GM18511 (cell line): Measurements from ENCODE around the gene DAB2IP.
"Not testable (repeated sequence)": the region's sequence is repeated elsewhere in the genome, so short reads cannot be mapped to it uniquely, and the experiment has no call there.

ENCODE experiments used
- ATAC-seq: cut with Tn5 transposase; IDR thresholded peaks from one replicate; pipeline ENCODE4 v1.9.1; 2021; ENCODE audit warnings: mild to moderate bottlenecking, moderate library complexity; ENCODE audit not compliant: unreplicated experiment

The DAB2IP gene

GRCh38 chr9:121651295-121652020 is at the start of gene DAB2IP:
TSS of gene DAB2IP (plus strand) at chr9:121651634. CDS start at chr9:121651776, 142 bp downstream.
- ATAC-seq, result no peak

- ATAC-seq, result no peak
These were observed 48.4 kb upstream of the DAB2IP start for GRCh38 chr9:121603028-121603427.

GRCh38 chr9:121604242-121604641 is 47.2 kb upstream of the DAB2IP start:
- ATAC-seq, result no peak

- no peak for ATAC-seq
These were observed 46.8 kb upstream of the DAB2IP start for GRCh38 chr9:121604654-121605053.

GRCh38 chr9:121607434-121608167 is 43.8 kb upstream of the DAB2IP start:
- ATAC-seq, result no peak

- ATAC-seq, result no peak
These were observed 43.1 kb upstream of the DAB2IP start for GRCh38 chr9:121608168-121608853.

- ATAC-seq, result no peak
These were observed 41.4 kb upstream of the DAB2IP start for GRCh38 chr9:121609822-121610637.

- ATAC-seq, result no peak
These were observed 40.8 kb upstream of the DAB2IP start for GRCh38 chr9:121610638-121610953.

GRCh38 chr9:121612511-121612998 is 38.9 kb upstream of the DAB2IP start:
- ATAC-seq, result no peak

GRCh38 chr9:121613009-121613752 is 38.3 kb upstream of the DAB2IP start:
- no peak for ATAC-seq

- no peak for ATAC-seq
These were observed 35.2 kb upstream of the DAB2IP start for GRCh38 chr9:121616123-121616755.

- ATAC-seq, result no peak
These were observed 32.9 kb upstream of the DAB2IP start for GRCh38 chr9:121618504-121618903.

GRCh38 chr9:121618910-121619309 is 32.5 kb upstream of the DAB2IP start:
- not testable (repeated sequence) for ATAC-seq

GRCh38 chr9:121619545-121620324 is 31.7 kb upstream of the DAB2IP start:
- ATAC-seq, result no peak

GRCh38 chr9:121620325-121620673 is 31.1 kb upstream of the DAB2IP start:
- no peak for ATAC-seq

- no peak for ATAC-seq
These were observed 30.5 kb upstream of the DAB2IP start for GRCh38 chr9:121620777-121621449.

GRCh38 chr9:121622387-121623203 is 28.8 kb upstream of the DAB2IP start:
- no peak for ATAC-seq

GRCh38 chr9:121623430-121623829 is 28.0 kb upstream of the DAB2IP start:
- ATAC-seq, result not testable (repeated sequence)
